ENCODE results near the gene RBM4. TPM values are rescaled to one million over a fixed set of nuclear protein-coding genes. Genes with fewer than 3 reads are reported as not detected.

RBM4 gene
- total RNA-seq, 1 donor from 2014 or later, result 206 TPM

DNA sequence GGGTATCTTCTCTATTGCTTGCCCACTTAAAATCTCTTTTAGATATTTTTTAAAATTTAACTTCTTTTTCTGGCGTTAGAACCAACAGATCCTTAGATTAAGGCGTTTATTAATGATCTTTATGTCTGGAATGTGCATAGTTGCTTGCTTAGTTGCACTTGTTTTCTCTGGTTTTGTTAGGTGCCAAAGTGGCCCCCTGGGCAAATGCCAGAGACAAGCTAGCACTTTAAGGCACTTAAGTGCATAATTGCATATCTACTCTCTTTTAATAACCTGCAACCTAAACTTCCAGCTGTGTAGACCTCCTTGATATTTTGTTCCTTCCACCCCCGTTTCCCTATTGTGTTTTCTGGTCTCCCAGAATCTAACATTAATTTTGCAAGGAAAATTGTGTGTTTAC is 3.3 kb downstream of the RBM4 start:
- H3K36me3 Mint-ChIP-seq, result peaks cover 58% of the 10 kb centered on the region
- Histone ChIP-seq H3K27me3 (no peaks in the 10 kb centered on the region), H3K4me1 (peaks cover 53% of the 10 kb centered on the region), H3K36me3 (peaks cover 29% of the 10 kb centered on the region), H3K4me2 (peak overlapping the region; percentile 84), H3K79me2 (ENCODE audit: low read depth) (peaks cover 95% of the 10 kb centered on the region), H3F3A (ENCODE audit: low read depth) (peaks cover 47% of the 10 kb centered on the region), H3K9me3 (ENCODE audit: low read depth) (no peaks in the 10 kb centered on the region), H3K27ac (no peak overlapping the region), H2AFZ (replicated peaks) (no peak overlapping the region), H3K4me3 (peak overlapping the region; percentile 77), H4K20me1 (ENCODE audit: low read depth) (peaks cover 81% of the 10 kb centered on the region), H3K9ac (peak overlapping the region; percentile 46)
- TF ChIP-seq EZH2phosphoT487 (IDR thresholded peaks at IDR 0.05) (no peak), EZH2 (IDR thresholded peaks at IDR 0.05) (no peak)
- TF ChIP-seq, protein P1, sequence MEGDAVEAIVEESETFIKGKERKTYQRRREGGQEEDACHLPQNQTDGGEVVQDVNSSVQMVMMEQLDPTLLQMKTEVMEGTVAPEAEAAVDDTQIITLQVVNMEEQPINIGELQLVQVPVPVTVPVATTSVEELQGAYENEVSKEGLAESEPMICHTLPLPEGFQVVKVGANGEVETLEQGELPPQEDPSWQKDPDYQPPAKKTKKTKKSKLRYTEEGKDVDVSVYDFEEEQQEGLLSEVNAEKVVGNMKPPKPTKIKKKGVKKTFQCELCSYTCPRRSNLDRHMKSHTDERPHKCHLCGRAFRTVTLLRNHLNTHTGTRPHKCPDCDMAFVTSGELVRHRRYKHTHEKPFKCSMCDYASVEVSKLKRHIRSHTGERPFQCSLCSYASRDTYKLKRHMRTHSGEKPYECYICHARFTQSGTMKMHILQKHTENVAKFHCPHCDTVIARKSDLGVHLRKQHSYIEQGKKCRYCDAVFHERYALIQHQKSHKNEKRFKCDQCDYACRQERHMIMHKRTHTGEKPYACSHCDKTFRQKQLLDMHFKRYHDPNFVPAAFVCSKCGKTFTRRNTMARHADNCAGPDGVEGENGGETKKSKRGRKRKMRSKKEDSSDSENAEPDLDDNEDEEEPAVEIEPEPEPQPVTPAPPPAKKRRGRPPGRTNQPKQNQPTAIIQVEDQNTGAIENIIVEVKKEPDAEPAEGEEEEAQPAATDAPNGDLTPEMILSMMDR (IDR thresholded peaks at IDR 0.05), result no peak
- DNase-seq (ENCODE audit: low spot score), result no peak
- peaks cover 70% of the 10 kb centered on the region for H3K4me1 Mint-ChIP-seq
- H3K4me3 Mint-ChIP-seq, result peak overlapping the region; percentile 65
- H3K9me3 Mint-ChIP-seq, result no peaks in the 10 kb centered on the region
- peaks cover 13% of the 10 kb centered on the region for H3K27me3 Mint-ChIP-seq (ENCODE audit: insufficient read depth, low read depth)
- H3K27ac Mint-ChIP-seq, result no peak overlapping the region

DNA sequence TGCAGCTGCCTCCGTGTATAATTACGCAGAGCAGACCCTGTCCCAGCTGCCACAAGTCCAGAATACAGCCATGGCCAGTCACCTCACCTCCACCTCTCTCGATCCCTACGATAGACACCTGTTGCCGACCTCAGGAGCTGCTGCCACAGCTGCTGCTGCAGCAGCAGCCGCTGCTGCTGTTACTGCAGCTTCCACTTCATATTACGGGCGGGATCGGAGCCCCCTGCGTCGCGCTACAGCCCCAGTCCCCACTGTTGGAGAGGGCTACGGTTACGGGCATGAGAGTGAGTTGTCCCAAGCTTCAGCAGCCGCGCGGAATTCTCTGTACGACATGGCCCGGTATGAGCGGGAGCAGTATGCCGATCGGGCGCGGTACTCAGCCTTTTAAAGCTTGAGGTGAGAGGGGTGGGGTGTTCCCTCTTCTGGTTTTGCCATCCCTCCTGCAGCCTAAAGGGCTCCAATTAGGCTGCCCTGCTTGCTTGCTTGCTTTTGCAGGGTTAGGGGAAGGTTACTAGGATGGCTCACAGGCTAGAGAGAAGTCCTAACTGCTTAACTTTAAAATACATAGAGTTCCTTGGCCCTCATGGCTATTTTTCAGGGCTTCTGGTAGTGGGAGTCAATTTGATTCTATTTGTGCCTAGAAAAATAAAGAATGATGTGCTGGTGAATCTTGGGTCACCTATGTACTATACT is 5.4 kb downstream of the RBM4 start:
- H2AFZ ChIP-seq (replicated peaks), result no peak overlapping the region
- peaks cover 29% of the 10 kb centered on the region for H3K36me3 ChIP-seq
- Mint-ChIP-seq H3K27ac (no peak overlapping the region), H3K9me3 (no peaks in the 10 kb centered on the region), H3K27me3 (ENCODE audit: insufficient read depth, low read depth) (peaks cover 5% of the 10 kb centered on the region), H3K36me3 (peaks cover 67% of the 10 kb centered on the region), H3K4me1 (peaks cover 56% of the 10 kb centered on the region), H3K4me3 (no peak overlapping the region)
- no peaks in the 10 kb centered on the region for H3K9me3 ChIP-seq (ENCODE audit: low read depth)
- no peaks in the 10 kb centered on the region for H3K27me3 ChIP-seq
- H3K4me3 ChIP-seq, result peak overlapping the region; percentile 77
- H3K79me2 ChIP-seq (ENCODE audit: low read depth), result peaks cover 100% of the 10 kb centered on the region
- H3K9ac ChIP-seq, result peak overlapping the region; percentile 31
- peaks cover 44% of the 10 kb centered on the region for H3K4me1 ChIP-seq
- H4K20me1 ChIP-seq (ENCODE audit: low read depth), result peaks cover 100% of the 10 kb centered on the region
- TF ChIP-seq EZH2phosphoT487 (IDR thresholded peaks at IDR 0.05), result no peak
- TF ChIP-seq EZH2 (IDR thresholded peaks at IDR 0.05), result no peak
- TF ChIP-seq, protein P1 (IDR thresholded peaks at IDR 0.05), result no peak
- DNase-seq (ENCODE audit: low spot score), result no peak
- H3K27ac ChIP-seq, result no peak overlapping the region
- H3F3A ChIP-seq (ENCODE audit: low read depth), result peaks cover 54% of the 10 kb centered on the region
- peak overlapping the region; percentile 84 for H3K4me2 ChIP-seq

DNA sequence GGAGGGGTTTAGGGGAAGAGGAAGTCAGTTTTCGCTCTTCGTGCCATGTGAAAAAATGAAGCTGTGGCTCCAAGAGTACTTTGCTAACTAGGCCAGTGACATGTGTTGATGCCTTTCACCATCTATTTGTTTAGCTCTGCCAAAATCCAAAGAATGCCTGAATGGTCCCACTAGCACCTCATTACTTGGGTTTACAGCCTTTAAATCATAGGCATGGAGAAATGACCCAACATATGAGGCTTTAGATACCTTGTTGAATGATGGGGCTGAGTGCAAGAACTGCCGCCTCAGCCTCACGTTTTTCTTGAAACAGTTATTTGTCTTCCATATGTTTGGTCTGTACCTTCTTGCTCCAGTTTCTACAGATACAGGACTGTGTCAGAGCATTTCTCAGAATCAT is 8.3 kb downstream of the RBM4 start:
- no peaks in the 10 kb centered on the region for H3K9me3 Mint-ChIP-seq
- DNase-seq (ENCODE audit: low spot score), result no peak
- Histone ChIP-seq H2AFZ (replicated peaks) (no peak overlapping the region), H3K27me3 (no peaks in the 10 kb centered on the region), H3K4me2 (no peak overlapping the region), H3F3A (ENCODE audit: low read depth) (peaks cover 75% of the 10 kb centered on the region), H3K9ac (no peak overlapping the region), H3K36me3 (peaks cover 26% of the 10 kb centered on the region), H3K4me3 (no peak overlapping the region), H3K4me1 (peaks cover 23% of the 10 kb centered on the region), H4K20me1 (ENCODE audit: low read depth) (peaks cover 96% of the 10 kb centered on the region), H3K79me2 (ENCODE audit: low read depth) (peaks cover 100% of the 10 kb centered on the region), H3K9me3 (ENCODE audit: low read depth) (no peaks in the 10 kb centered on the region), H3K27ac (no peak overlapping the region)
- H3K36me3 Mint-ChIP-seq, result peaks cover 70% of the 10 kb centered on the region
- peaks cover 2% of the 10 kb centered on the region for H3K27me3 Mint-ChIP-seq (ENCODE audit: insufficient read depth, low read depth)
- no peak overlapping the region for H3K27ac Mint-ChIP-seq
- H3K4me3 Mint-ChIP-seq, result no peak overlapping the region
- H3K4me1 Mint-ChIP-seq, result peaks cover 30% of the 10 kb centered on the region
- TF ChIP-seq EZH2phosphoT487 (IDR thresholded peaks at IDR 0.05), result no peak
- TF ChIP-seq EZH2 (IDR thresholded peaks at IDR 0.05), result no peak
- TF ChIP-seq, protein P1 (IDR thresholded peaks at IDR 0.05), result no peak

Data from neural progenitor cell (in vitro differentiated cells).